Activated CD8-positive, alpha-beta memory T cell treated with anti-CD3 and anti-CD28 coated beads for 48 hours (primary cell): Measurements from ENCODE around the gene ARSG.
"Not testable (repeated sequence)": the region's sequence is repeated elsewhere in the genome, so short reads cannot be mapped to it uniquely, and the experiment has no call there.

ENCODE experiments used
- DNase-seq, 3 experiments: peaks; one replicate each; pipeline ENCODE4 v3.0.0-alpha.2; 2020; ENCODE audit warnings: low read depth in 2 of 3, low spot score in 2 of 3

ARSG gene

DNA sequence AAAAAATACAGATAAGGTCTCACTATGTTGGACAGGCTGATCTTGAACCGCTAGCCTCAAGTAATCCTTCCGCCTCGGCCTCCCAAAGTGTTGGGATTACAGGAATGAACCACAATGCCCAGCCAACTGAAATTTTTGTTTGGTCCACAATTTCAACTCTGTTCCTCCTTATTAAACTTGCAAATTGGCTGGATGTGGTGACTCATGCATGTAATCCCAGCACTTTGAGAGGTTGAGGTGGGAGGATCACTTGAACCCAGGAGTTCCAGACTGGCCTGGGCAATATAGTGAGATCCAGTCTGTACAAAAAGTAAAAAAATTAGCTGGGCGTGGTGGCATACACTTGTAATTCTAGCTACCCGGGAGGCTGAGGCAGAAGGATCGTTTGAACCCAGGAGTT, 13.4 kb downstream of the ARSG start:
- no peak for DNase-seq

DNA sequence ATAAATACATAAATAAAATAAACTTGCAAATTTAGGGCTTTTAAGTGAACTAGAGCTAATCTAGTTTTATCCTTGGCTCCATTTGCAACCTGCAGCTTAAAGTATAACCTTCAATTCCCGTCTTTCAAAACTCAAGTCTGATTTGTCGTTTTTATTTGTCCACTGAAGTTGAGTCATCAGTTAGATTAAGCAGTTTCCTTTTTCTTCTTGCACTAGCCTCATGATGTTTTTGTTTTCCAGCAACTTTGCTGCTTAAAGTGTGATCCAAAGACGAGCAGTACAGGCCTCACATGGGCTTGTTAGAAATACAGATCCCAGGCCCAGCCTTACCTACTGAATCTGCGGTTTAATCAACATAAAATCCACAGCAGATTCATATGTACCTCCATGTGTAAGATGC, 13.8 kb downstream of the ARSG start:
- no peak for DNase-seq

DNA sequence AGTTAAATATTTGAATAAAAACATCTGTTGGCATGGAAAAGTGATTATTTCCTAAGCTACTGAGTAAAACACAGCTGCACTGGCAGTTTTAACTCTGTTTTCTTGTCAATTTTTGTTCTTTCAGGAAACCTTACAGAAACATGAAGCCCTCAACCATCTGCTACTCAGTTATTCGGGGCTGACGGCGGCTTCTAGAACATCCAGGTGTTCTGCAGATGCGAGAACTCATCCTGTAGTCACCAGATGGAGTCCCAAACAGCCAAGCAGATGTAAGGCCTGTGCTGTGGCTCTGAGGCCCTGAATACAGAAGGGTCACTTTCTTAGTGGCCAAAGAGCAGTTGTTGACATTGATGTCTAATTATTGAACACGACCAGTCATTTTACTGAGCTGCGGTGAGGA, 15.5 kb downstream of the ARSG start:
- no peak for DNase-seq

DNA sequence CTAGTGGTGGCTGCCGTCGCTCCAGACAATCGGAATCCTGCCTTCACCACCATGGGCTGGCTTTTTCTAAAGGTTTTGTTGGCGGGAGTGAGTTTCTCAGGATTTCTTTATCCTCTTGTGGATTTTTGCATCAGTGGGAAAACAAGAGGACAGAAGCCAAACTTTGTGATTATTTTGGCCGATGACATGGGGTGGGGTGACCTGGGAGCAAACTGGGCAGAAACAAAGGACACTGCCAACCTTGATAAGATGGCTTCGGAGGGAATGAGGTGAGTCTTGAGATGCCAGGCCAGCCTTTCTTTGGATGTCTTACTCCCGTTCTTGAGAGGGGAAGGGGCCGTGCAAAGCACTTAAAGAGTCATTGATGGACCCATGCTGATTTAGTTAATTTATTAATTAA, 16.1 kb downstream of the ARSG start:
- no peak for DNase-seq

DNA sequence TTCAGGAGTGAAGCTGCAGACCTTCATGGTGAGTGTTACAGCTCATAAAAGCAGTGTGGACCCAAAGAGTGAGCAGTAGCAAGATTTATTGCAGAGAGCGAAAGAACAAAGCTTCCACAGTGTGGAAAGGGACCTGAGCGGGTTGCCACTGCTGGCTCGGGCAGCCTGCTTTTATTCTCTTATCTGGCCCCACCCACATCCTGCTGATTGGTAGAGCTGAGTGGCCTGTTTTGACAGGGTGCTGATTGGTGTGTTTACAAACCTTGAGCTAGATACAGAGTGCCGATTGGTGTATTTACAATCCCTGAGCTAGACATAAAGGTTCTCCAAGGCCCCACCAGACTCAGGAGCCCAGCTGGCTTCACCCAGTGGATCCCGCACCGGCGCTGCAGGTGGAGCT, 17.2 kb downstream of the ARSG start:
- not testable (repeated sequence) for DNase-seq

DNA sequence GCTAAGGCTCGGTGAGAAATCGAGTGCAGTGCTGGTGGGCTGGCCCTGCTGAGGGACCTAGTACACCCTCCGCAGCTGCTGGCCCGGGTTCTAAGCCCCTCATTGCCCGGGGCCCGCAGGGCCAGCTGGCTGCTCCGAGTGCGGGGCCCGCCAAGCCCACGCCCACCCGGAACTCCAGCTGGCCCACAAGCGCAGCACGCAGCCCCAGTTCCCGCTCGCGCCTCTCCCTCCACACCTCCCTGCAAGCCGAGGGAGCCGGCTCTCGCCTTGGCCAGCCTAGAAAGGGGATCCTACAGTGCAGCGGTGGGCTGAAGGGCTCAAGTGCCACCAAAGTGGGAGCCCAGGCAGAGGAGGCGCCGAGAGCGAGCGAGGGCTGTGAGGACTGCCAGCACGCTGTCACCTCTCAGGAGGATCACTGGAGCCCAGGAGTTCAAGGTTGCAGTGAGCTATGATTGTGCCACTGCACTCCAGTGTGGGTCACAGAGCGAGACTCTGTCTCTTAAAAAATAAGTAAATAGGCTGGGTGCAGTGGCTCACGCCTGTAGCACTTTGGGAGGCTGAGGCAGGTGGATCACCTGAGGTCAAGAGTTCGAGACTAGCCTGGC, 17.9 kb downstream of the ARSG start:
- not testable (repeated sequence) for DNase-seq

GRCh38 chr17:68310152-68310551, 18.9 kb downstream of the ARSG start:
- no peak for DNase-seq

GRCh38 chr17:68314916-68315535, 23.7 kb downstream of the ARSG start:
- no peak for DNase-seq

GRCh38 chr17:68315930-68316329, 24.6 kb downstream of the ARSG start:
- DNase-seq = no peak

GRCh38 chr17:68317458-68317857, 26.2 kb downstream of the ARSG start:
- no peak for DNase-seq

- no peak for DNase-seq
These were observed 27.1 kb downstream of the ARSG start for GRCh38 chr17:68318103-68318991.

- no peak for DNase-seq
These were observed 28.3 kb downstream of the ARSG start for GRCh38 chr17:68319410-68320162.

GRCh38 chr17:68320311-68320865, 29.1 kb downstream of the ARSG start:
- DNase-seq = no peak

DNA sequence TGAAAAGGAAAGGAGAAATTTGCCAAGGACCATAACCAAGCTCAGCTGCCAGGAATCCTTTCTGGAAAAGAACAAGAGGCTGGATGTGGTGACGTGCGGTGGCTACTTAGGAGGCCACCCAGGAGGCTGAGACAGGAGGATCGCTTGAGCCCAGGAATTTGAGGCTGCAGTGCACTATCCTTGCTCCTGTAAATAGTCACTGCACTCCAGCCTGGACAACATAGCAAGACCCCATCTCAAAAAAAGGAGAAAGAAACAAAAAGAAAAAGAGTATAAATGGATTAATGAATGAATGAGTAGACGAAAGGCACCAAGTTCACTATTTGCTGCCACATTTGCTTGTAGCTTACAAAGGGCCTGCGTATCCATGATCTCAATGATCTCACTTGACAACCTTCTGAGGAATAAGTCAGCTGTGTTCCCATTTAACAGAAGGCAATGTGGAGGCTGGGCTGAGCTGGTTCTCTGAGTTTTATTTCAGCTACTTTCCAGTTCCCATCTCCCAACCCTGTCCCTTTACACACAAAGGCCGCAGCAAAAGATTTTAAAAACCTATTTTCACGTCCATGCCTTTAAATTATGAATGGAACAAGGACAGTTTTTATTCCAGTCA, 29.8 kb downstream of the ARSG start:
- DNase-seq = no peak

- DNase-seq = no peak
These were observed 30.3 kb downstream of the ARSG start for GRCh38 chr17:68321556-68321954.

DNA sequence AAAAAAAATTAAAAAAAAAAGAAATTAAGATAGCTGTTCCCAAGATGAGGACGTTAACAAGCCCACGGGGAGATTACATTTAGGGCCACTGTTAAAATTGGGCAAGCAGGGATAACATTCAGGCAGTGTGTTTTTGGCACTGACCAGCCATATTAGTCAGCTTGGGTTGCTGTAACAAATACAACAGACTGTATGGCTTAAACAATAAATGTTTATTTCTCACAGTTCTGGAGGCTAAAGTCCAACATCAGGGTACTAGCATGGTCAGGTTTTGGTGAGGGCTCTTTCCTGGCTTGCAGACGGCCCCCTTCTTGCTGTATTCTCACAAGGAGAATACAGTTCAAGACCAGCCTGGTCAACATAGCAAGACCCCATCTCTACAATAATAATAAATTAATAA, 31.3 kb downstream of the ARSG start:
- no peak for DNase-seq

- DNase-seq = no peak
These were observed 32.8 kb downstream of the ARSG start for GRCh38 chr17:68324114-68324513.

GRCh38 chr17:68324654-68325336, 33.5 kb downstream of the ARSG start:
- no peak for DNase-seq

- no peak for DNase-seq
These were observed 34.7 kb downstream of the ARSG start for GRCh38 chr17:68325961-68326360.

GRCh38 chr17:68326681-68327080, 35.4 kb downstream of the ARSG start:
- DNase-seq = no peak
